ENCODE measurements around the gene MAN1A2. TPM values are rescaled to one million over a fixed set of nuclear protein-coding genes. Genes with fewer than 3 reads are reported as not detected.

MAN1A2 gene
- total RNA-seq, 1 donor from 2014 or later = 43.5 TPM

GRCh38 chr1:117335376-117336086, 31.7 kb upstream of the MAN1A2 start:
- Histone ChIP-seq H3K27me3 (ENCODE audit: insufficient read depth, low read length) (no peaks in the 10 kb centered on the region), H3K4me1 (ENCODE audit: insufficient read depth, low read length) (no peaks in the 10 kb centered on the region), H3K36me3 (ENCODE audit: insufficient read depth, low read length) (no peaks in the 10 kb centered on the region), H3K27ac (ENCODE audit: low read depth, low read length) (no peak overlapping the region), H3K4me2 (ENCODE audit: low read length) (no peak overlapping the region), H3K9me3 (ENCODE audit: insufficient read depth, low read depth, low read length) (no peaks in the 10 kb centered on the region), H4K20me1 (ENCODE audit: insufficient read depth, low read length) (no peaks in the 10 kb centered on the region), H3K79me2 (ENCODE audit: insufficient read depth, low read length) (no peaks in the 10 kb centered on the region), H3K9ac (ENCODE audit: low read length) (no peak overlapping the region), H2AFZ (ENCODE audit: low read depth, low read length) (no peak overlapping the region), H3K4me3 (ENCODE audit: insufficient read depth, low read depth, low read length) (no peak overlapping the region)
- no peak overlapping the region for H3K4me3 Mint-ChIP-seq (ENCODE audit: unreplicated experiment)
- TF ChIP-seq EZH2 (IDR thresholded peaks at IDR 0.05; ENCODE audit: insufficient read depth, low read length) (no peak), CTCF (IDR thresholded peaks at IDR 0.05; ENCODE audit: insufficient read depth, low read depth, low read length) (no peak)
- H3K27me3 Mint-ChIP-seq (ENCODE audit: low read depth, unreplicated experiment) = no peaks in the 10 kb centered on the region
- no peaks in the 10 kb centered on the region for H3K4me1 Mint-ChIP-seq (ENCODE audit: low read depth, unreplicated experiment)
- no peak for FAIRE-seq
- no peaks in the 10 kb centered on the region for H3K9me3 Mint-ChIP-seq (ENCODE audit: unreplicated experiment)
- DNase-seq (ENCODE audit: low read depth) = no peak
- no peak overlapping the region for H3K27ac Mint-ChIP-seq (ENCODE audit: unreplicated experiment)
- no peaks in the 10 kb centered on the region for H3K36me3 Mint-ChIP-seq (ENCODE audit: low read depth, unreplicated experiment)

GRCh38 chr1:117336088-117336817, 31.0 kb upstream of the MAN1A2 start:
- H3K36me3 ChIP-seq (ENCODE audit: insufficient read depth, low read length) = no peaks in the 10 kb centered on the region
- no peaks in the 10 kb centered on the region for H3K27me3 Mint-ChIP-seq (ENCODE audit: low read depth, unreplicated experiment)
- no peaks in the 10 kb centered on the region for H3K4me1 Mint-ChIP-seq (ENCODE audit: low read depth, unreplicated experiment)
- no peak overlapping the region for H3K27ac Mint-ChIP-seq (ENCODE audit: unreplicated experiment)
- DNase-seq (ENCODE audit: low read depth) (no peak), FAIRE-seq (no peak)
- no peaks in the 10 kb centered on the region for H3K9me3 Mint-ChIP-seq (ENCODE audit: unreplicated experiment)
- no peak overlapping the region for H3K4me2 ChIP-seq (ENCODE audit: low read length)
- no peaks in the 10 kb centered on the region for H3K9me3 ChIP-seq (ENCODE audit: insufficient read depth, low read depth, low read length)
- H3K36me3 Mint-ChIP-seq (ENCODE audit: low read depth, unreplicated experiment) = no peaks in the 10 kb centered on the region
- H2AFZ ChIP-seq (ENCODE audit: low read depth, low read length) = no peak overlapping the region
- TF ChIP-seq CTCF (IDR thresholded peaks at IDR 0.05; ENCODE audit: insufficient read depth, low read depth, low read length) = no peak
- no peak overlapping the region for H3K4me3 ChIP-seq (ENCODE audit: insufficient read depth, low read depth, low read length)
- H4K20me1 ChIP-seq (ENCODE audit: insufficient read depth, low read length) = no peaks in the 10 kb centered on the region
- H3K4me3 Mint-ChIP-seq (ENCODE audit: unreplicated experiment) = no peak overlapping the region
- no peak overlapping the region for H3K27ac ChIP-seq (ENCODE audit: low read depth, low read length)
- no peak overlapping the region for H3K9ac ChIP-seq (ENCODE audit: low read length)
- no peaks in the 10 kb centered on the region for H3K79me2 ChIP-seq (ENCODE audit: insufficient read depth, low read length)
- H3K4me1 ChIP-seq (ENCODE audit: insufficient read depth, low read length) = no peaks in the 10 kb centered on the region
- no peaks in the 10 kb centered on the region for H3K27me3 ChIP-seq (ENCODE audit: insufficient read depth, low read length)
